ENCODE measurements around the gene MX1.

The MX1 gene

GRCh38 chr21:41500363-41500762 is 74.3 kb downstream of the MX1 start:
- no peak for DNase-seq

GRCh38 chr21:41500931-41501381 is 74.9 kb downstream of the MX1 start:
- DNase-seq, result no peak

DNA sequence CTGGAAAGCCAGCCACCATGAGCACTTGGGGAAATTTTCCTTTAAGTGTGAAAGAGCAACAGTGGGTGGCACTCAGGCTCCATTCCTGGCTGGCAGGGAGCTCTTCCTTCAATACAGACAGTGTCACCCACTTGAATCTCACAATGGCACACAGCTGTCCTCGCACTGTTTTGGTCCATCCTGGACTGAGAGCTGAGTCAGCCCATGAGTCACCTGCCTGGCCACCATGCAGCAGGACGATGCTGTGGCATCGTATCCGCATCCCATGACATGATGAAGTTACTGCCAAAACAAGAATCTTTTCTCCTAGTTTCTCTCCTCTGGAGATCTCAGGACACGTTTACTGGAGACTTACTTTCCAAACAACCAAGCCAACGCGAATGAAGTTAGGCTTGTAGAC is 75.9 kb downstream of the MX1 start:
- DNase-seq, result no peak

DNA sequence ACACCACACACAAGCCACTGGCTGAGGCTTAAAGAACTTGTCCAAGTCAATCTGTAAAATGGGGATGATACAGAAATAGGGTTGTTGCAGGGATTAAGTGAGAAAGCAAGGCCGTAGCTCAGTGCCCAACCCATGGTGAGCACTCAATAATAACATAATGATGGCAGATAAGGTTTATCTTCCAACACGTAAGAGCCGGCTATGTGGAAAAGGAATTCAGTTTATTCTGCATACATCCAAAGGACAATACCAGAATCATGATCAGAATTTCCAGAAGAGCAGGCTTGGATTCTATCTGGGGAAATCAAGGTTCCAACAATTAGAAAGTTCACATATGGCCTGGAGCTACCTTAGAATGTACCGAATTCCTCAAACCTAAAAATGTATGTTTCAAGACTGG is 77.3 kb downstream of the MX1 start:
- no peak for DNase-seq

GRCh38 chr21:41504030-41504429 is 78.0 kb downstream of the MX1 start:
- DNase-seq, result no peak

GRCh38 chr21:41506005-41506594 is 80.1 kb downstream of the MX1 start:
- no peak for DNase-seq

- no peak for DNase-seq
Observed at GRCh38 chr21:41506611-41507520, 80.8 kb downstream of the MX1 start.

DNA sequence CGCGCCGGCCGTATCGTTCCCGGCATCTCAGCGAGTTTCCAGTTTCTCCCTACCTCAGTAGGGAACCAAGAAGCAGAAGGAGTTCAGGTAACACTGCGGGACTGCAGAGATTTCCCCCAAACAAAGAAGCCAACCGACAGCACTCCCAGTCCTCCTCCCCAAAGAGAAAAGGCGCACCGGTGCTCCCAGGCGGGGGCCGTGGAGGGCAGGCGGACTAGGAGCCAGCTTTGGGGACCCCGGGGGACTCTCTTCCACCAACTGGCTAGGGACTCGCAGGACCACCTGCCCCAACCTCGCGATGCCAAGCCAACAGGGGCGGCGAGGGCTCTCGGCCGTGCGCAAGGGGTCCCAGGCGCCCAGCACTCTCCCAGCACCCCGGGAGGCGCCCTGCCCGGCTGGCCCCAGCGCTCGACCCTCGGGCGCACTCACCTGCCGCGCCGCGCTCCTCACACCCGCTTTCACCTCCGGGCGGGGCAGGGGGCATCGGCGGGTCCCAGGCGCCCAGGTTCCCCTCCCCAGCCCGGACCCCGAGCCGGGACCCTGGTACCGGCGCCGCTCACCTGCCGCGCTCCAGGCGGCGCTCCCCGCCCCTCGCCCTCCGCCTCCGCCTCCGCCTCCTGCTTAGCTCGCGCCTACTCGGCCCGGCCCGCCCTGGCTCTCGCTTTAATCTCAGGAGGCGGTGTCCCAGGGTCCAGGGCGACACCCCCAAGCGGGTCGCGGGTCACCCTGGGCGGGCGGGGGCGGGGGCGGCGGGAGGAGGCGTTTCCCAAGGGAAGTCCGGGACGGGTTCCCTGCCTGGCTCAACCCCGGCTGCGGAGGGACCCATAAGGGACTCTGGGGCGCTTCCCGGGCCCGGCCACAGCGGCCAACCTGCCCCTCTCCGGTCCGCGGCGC is 81.7 kb downstream of the MX1 start, which contains the start of gene TMPRSS2:
TMPRSS2 (minus strand) TSS at position 638 of the 894 bp plus-strand sequence. CDS start 10,025 bp downstream, outside the sequence.
- no peak for DNase-seq

DNA sequence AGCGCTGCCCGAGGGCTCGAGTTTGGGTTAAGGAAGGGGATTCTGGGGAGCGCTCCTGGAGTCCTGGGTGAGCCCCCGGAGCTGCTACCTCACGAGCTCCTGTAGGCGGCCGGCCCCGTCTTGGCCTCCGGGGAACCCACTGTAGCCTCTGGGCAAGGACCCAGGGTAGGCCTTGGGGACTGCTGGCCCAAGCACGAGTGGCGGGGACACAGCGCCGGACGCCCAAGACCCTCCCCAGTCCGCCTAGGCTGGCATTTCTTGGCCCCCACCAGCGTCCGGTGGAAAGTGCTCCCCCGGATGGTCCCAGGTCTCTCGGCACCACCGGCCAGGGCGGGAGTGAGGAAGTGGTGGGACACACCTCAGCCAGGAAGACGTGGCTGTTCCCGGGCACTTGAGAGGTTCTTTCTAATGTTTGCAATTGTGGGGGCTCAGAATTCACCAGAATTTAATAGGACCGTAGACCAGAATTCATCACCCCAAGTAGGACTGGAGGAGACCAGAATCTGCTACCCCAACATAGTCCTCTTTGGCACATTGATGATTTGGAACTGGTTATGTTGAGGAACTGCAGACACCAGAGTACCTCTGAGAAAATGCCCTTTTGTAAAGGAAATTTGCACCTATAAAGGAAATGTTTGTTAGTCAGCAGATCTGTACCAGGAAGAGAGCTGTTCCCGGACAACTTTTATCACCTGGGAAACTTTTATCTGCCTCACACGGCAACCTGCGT is 82.5 kb downstream of the MX1 start:
- no peak for DNase-seq

Measured in NCI-H748 treated with DMSO at 0.1 percent for 48 hours (cell line).